NCI-H446 treated with DMSO at 0.1 percent for 48 hours (cell line): ENCODE data around the gene USE1.

ENCODE experiments used
- DNase-seq: peaks from one replicate; lab custom pipeline; 2025; lab: John Stamatoyannopoulos, UW

Gene USE1

GRCh38 chr19:17205237-17206140 is 9.7 kb upstream of the USE1 start:
- DNase-seq, result no peak

GRCh38 chr19:17206736-17207581 is 8.2 kb upstream of the USE1 start:
- no peak for DNase-seq

- DNase-seq, result no peak
Measured at GRCh38 chr19:17209126-17210036, 5.8 kb upstream of the USE1 start.

DNA sequence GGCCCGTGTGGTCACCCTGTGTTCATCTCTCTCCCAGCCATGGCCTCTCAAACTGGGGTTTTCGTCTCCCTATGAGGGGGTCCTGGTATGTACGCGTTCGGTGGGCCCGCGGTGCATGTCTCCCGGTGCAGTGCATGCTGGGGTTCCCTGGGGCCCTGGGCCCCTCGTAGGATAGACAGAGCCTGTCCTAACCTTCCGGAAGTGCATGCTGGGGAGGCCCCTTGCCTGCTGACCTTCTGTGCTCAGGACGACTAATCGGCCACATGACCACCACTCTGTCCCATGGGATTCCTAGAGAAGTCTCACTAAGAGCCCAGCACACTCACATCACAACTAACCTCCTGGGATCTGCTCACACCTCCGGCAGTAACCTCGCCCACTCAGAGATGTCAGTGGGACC is 4.9 kb upstream of the USE1 start:
- DNase-seq, result no peak

GRCh38 chr19:17211547-17212446 is 3.4 kb upstream of the USE1 start:
- DNase-seq, result no peak

- DNase-seq, result no peak
Measured at GRCh38 chr19:17213334-17213733, 1.8 kb upstream of the USE1 start.

DNA sequence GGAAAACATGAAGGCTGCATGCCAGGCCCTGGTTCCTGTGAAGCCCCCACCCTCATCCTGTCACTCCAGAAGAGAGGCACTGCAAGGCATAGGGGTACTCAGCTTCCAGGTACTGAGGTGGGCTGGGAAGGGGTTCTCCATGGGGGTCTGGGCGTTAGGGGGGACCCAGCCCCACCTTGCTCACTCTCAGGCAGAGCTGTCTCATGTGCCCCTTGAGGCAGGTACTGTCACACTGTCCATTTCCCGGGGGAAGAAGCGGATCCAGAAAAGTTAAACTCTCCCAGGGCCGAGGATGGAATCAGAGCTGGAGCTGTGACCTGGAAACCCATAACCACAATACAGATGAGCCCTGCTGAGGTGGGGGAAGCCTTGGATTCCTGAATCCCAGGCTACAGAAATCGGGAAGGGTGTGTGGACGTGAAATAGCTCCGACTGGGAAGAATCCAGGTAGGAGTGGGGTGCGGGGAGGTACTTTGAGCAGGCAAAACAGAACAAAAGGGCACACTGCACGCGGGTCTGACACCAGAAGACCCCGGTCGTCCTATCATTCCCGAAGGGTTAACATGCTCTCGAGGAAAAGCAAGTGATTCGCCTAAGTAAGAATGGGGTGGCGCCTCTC is 540 bp upstream of the USE1 start:
- DNase-seq, result no peak

DNA sequence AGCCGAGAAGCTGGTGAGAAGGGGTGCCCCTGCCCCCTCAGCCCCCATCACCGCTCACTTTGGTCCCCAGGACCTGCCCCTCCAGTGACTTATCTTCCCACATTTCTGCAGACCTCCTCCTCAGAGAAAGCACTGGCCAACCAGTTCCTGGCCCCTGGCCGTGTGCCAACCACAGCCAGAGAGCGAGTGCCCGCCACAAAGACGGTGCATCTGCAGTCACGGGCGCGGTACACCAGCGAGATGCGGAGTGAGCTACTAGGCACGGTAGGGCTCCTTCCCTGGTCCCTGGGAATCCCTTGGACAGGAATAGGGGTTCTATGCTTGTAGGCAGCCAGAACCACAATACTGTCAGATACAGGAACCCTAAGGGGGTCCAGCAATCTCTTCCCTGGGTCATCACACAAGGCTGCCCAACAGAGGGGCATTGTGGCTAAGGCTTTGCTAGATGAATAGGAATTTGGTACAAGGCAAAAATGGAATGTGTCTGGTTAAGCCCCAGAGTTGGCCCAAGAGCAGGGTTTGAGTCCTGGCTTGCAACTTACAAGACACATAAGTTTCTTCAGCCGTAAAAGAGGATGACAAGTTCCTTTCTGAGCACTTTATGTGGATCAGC is 1.0 kb downstream of the USE1 start:
- no peak for DNase-seq

DNA sequence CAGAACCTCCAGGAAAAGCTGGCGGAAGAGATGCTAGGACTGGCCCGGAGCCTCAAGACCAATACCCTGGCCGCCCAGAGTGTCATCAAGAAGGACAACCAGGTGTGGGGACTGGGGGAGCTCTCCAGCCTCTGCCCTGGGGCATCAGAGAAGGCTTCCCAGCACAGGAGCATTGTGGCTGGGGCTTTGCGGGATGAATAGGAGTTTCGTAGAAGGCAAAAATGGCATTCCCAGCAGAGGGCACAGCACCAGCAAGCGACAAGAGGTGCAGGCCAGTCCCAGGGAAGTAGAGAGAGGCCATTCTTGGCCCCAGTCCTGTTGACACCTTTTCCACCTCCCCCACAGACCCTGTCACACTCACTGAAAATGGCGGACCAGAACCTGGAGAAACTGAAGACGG is 4.1 kb downstream of the USE1 start:
- DNase-seq, result no peak

DNA sequence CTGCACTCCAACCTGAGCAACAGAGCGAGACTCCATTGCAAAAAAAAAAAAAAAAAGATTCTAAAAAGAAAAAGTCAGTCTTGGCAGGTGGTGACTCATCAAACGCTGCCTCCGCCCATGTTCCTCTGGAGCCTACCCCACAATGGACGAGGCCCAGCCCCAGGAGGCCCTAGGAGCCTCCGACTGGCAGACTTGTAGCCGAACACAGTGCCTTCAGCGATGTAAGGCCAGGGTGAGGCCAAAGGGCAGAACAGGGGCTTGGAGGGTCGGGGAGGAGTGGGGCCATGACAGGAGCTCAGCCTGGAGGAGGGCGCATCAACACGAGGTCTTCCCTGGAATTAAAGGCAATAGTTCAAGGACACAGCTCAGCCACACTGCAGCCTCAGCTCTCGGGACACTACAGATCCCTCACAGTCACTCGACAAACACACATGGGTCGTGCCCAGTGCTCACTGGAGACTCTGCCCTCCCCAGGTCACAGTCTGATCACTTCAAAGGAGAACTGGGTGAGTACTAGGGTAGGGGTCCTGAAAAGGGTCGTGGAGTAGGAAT is 5.1 kb downstream of the USE1 start:
- DNase-seq, result no peak

DNA sequence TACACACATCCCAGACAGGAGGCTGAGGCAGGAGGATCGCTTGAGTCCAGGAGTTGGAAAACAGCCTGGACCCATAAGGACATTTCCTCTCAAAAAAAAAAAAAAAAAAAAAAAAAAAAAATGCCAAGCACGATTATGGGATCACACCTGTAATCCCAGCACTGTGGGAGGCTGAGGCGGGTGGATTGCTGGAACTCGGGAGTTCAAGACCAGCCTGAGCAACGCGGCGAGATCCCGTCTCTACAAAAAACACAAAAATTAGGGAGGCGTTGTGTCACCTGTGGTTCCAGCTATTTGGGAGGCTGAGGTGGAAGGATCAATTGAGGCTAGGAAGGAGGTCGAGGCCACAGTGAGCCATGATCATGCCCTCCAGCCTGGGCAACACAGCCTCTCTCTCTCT is 9.9 kb downstream of the USE1 start:
- DNase-seq, result no peak

DNA sequence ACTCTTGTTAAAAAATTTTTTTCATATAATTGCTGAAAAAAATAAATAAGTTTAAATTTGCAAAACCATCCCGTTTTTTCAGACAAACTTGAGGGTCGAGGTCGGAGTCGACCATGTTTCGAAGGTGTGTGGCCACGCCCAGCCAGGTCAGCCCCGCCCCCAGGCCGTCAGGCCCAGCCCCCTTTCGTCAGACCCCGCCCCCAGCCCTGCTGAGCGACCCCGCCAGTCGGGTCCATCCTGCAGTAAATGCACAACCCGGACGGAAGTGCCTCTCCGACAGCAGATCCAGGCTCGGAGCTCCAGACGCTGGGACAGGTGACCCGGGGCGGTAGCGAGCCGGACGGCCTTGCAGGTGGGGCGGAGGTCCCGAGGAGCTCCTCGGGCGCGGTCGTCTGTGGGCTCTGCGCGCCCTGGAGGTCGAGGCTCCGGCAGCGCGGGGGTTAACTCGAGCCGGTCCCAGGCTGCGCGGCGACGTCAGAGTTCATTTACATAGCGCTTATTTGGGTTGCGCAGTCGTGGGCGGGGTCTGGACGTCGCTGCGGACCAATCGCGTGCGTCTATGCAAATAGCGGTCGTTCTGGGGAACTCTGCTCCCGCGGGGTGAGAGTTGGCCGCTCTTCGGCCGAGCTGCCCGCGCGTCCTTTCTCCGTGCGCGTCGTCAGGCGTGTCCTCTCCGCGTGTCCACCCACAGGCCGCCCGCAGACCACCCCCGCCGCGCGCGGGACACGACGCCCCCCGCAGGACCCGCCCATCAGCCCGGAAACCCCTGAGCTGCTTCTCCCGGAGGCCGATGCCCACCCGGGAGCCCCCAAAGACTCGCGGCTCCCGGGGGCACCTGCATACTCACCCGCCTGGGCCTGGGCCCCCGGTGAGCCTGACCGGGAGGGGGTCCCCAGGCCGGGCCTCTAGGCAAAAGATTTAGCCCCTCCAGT is 11.1 kb downstream of the USE1 start, which contains the start of gene OCEL1:
OCEL1 (plus strand) TSS at position 225 of the 932 bp plus-strand sequence; CDS start at position 247, 22 bp downstream.
- DNase-seq, result peak; percentile 96

GRCh38 chr19:17227798-17228367 is 12.7 kb downstream of the USE1 start:
- no peak for DNase-seq

- no peak for DNase-seq
Measured at GRCh38 chr19:17229890-17230289, 14.7 kb downstream of the USE1 start.

DNA sequence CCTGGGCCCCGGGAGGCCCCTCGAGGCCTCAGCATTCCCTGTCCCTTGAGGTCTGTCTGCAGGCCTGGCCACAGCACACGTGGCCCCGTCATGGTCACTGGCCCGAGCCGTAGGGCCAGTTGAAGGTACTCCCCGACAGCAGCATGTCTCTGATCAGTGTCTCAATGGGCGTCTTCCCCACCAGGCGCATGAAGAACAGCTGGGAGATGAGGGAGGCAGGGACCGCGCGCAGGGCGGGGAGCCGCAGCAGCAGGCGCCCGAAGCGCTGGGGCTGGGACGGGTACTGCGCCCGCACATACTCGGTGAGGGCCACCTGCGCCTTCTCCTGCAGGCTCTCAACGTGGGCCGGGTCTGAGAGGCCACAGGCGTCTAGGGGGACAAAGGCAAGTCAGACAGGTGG is 17.1 kb downstream of the USE1 start:
- DNase-seq, result no peak

- no peak for DNase-seq
Measured at GRCh38 chr19:17234911-17235299, 19.7 kb downstream of the USE1 start.

DNA sequence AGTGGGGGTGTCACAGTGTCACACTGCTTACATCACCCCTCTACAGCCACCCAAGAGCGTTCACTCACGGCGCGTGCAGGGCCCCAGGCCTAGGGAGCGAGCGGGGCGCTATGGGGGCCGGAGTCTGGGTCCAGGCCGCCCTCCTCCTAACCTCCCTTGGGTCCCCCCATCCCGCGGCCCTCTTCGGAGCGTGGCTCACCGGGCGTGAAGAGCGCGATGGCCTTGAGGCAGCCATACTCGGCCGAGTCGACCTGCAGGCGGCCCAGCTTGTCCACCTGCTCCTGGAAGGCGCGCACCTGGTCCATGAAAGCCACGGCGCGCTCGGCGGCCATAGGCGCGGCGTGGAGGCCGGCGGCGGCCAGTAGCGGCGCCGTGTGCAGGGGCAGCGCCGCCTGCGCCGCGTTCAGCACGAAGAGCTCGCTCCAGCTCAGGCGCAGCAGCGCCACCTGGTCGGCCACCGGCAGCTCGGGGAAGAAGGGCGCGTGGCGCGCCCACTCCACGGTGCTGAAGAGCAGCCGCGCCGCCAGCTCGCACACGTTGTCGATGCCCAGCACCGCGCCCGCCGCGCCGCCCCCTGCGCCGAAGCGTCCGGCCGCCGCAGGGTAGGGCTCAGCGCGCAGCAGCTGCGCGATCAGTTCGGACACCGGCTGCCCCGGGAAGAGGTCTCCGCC is 20.3 kb downstream of the USE1 start:
- DNase-seq, result peak; percentile 35
